ENCODE data around the gene EFCAB5.
"Not testable (repeated sequence)": the region's sequence is repeated elsewhere in the genome, so short reads cannot be mapped to it uniquely, and the experiment has no call there.

The EFCAB5 gene

GRCh38 chr17:30062372-30062771 lies 120.9 kb downstream of the EFCAB5 start:
- H3K4me3 ChIP-seq (ENCODE audit: insufficient read depth, low read depth, low read length): no peak overlapping the region
- no peak overlapping the region for H3K27ac ChIP-seq (ENCODE audit: insufficient read depth, low read depth, low read length, poor library complexity, severe bottlenecking)

GRCh38 chr17:30064738-30065137 lies 123.3 kb downstream of the EFCAB5 start:
- Histone ChIP-seq H3K27me3 (ENCODE audit: control insufficient read depth, insufficient read depth, low read length, poor library complexity, severe bottlenecking) (no peaks in the 10 kb centered on the region), H3K27ac (ENCODE audit: insufficient read depth, low read depth, low read length, poor library complexity, severe bottlenecking) (no peak overlapping the region)
- WGBS, 2 experiments: 67% methylated on average over 1 of the region's 1 CpG; no CpG with 5 or more reads in 1 of the 2 experiments

More at GRCh38 chr17:30062372-30062771, 120.9 kb downstream of the EFCAB5 start:
- no peaks in the 10 kb centered on the region for H3K36me3 ChIP-seq (ENCODE audit: control insufficient read depth, insufficient read depth, low read length)
- H3K4me1 ChIP-seq (ENCODE audit: control insufficient read depth, insufficient read depth, low read length): no peaks in the 10 kb centered on the region
- H3K27me3 ChIP-seq (ENCODE audit: control insufficient read depth, insufficient read depth, low read length, poor library complexity, severe bottlenecking): no peaks in the 10 kb centered on the region
- no peaks in the 10 kb centered on the region for H3K9me3 ChIP-seq (ENCODE audit: control insufficient read depth, low read length)
- WGBS, 2 experiments: 67 to 69% methylated on average over 4 of the region's 4 CpGs

GRCh38 chr17:30068465-30068864 lies 127.0 kb downstream of the EFCAB5 start:
- WGBS, 2 experiments: 95 to 98% methylated on average over 16 of the region's 16 CpGs
- Histone ChIP-seq H3K9me3 (ENCODE audit: control insufficient read depth, low read length) (no peaks in the 10 kb centered on the region), H3K4me1 (ENCODE audit: control insufficient read depth, insufficient read depth, low read length) (no peaks in the 10 kb centered on the region), H3K27ac (ENCODE audit: insufficient read depth, low read depth, low read length, poor library complexity, severe bottlenecking) (no peak overlapping the region), H3K4me3 (ENCODE audit: insufficient read depth, low read depth, low read length) (no peak overlapping the region), H3K36me3 (ENCODE audit: control insufficient read depth, insufficient read depth, low read length) (no peaks in the 10 kb centered on the region), H3K27me3 (ENCODE audit: control insufficient read depth, insufficient read depth, low read length, poor library complexity, severe bottlenecking) (no peaks in the 10 kb centered on the region)

More at GRCh38 chr17:30064738-30065137, 123.3 kb downstream of the EFCAB5 start:
- no peaks in the 10 kb centered on the region for H3K36me3 ChIP-seq (ENCODE audit: control insufficient read depth, insufficient read depth, low read length)
- H3K4me3 ChIP-seq (ENCODE audit: insufficient read depth, low read depth, low read length): no peak overlapping the region
- H3K4me1 ChIP-seq (ENCODE audit: control insufficient read depth, insufficient read depth, low read length): no peaks in the 10 kb centered on the region
- no peaks in the 10 kb centered on the region for H3K9me3 ChIP-seq (ENCODE audit: control insufficient read depth, low read length)

GRCh38 chr17:30074254-30074653 lies 132.8 kb downstream of the EFCAB5 start:
- Histone ChIP-seq H3K27me3 (ENCODE audit: control insufficient read depth, insufficient read depth, low read length, poor library complexity, severe bottlenecking) (no peaks in the 10 kb centered on the region), H3K4me1 (ENCODE audit: control insufficient read depth, insufficient read depth, low read length) (no peaks in the 10 kb centered on the region), H3K27ac (ENCODE audit: insufficient read depth, low read depth, low read length, poor library complexity, severe bottlenecking) (no peak overlapping the region), H3K36me3 (ENCODE audit: control insufficient read depth, insufficient read depth, low read length) (no peaks in the 10 kb centered on the region), H3K4me3 (ENCODE audit: insufficient read depth, low read depth, low read length) (no peak overlapping the region), H3K9me3 (ENCODE audit: control insufficient read depth, low read length) (no peaks in the 10 kb centered on the region)
- 78 to 84% methylated on average over 2 of the region's 2 CpGs for WGBS, 2 experiments

GRCh38 chr17:30074730-30075129 lies 133.3 kb downstream of the EFCAB5 start:
- Histone ChIP-seq H3K4me1 (ENCODE audit: control insufficient read depth, insufficient read depth, low read length) (no peaks in the 10 kb centered on the region), H3K27me3 (ENCODE audit: control insufficient read depth, insufficient read depth, low read length, poor library complexity, severe bottlenecking) (no peaks in the 10 kb centered on the region), H3K4me3 (ENCODE audit: insufficient read depth, low read depth, low read length) (no peak overlapping the region), H3K36me3 (ENCODE audit: control insufficient read depth, insufficient read depth, low read length) (no peaks in the 10 kb centered on the region), H3K27ac (ENCODE audit: insufficient read depth, low read depth, low read length, poor library complexity, severe bottlenecking) (no peak overlapping the region), H3K9me3 (ENCODE audit: control insufficient read depth, low read length) (no peaks in the 10 kb centered on the region)
- WGBS, 2 experiments: 79 to 91% methylated on average over 1 of the region's 2 CpGs

GRCh38 chr17:30082773-30083172 lies 141.3 kb downstream of the EFCAB5 start:
- 94 to 95% methylated on average over 5 of the region's 5 CpGs for WGBS, 2 experiments

GRCh38 chr17:30084788-30085187 lies 143.4 kb downstream of the EFCAB5 start:
- no peaks in the 10 kb centered on the region for H3K27me3 ChIP-seq (ENCODE audit: control insufficient read depth, insufficient read depth, low read length, poor library complexity, severe bottlenecking)
- WGBS, 2 experiments: 68 to 76% methylated on average over 6 of the region's 6 CpGs
- H3K27ac ChIP-seq (ENCODE audit: insufficient read depth, low read depth, low read length, poor library complexity, severe bottlenecking): no peak overlapping the region
- no peaks in the 10 kb centered on the region for H3K9me3 ChIP-seq (ENCODE audit: control insufficient read depth, low read length)
- no peaks in the 10 kb centered on the region for H3K36me3 ChIP-seq (ENCODE audit: control insufficient read depth, insufficient read depth, low read length)
- no peak overlapping the region for H3K4me3 ChIP-seq (ENCODE audit: insufficient read depth, low read depth, low read length)
- no peaks in the 10 kb centered on the region for H3K4me1 ChIP-seq (ENCODE audit: control insufficient read depth, insufficient read depth, low read length)

More at GRCh38 chr17:30082773-30083172, 141.3 kb downstream of the EFCAB5 start:
- Histone ChIP-seq H3K36me3 (ENCODE audit: control insufficient read depth, insufficient read depth, low read length) (no peaks in the 10 kb centered on the region), H3K27me3 (ENCODE audit: control insufficient read depth, insufficient read depth, low read length, poor library complexity, severe bottlenecking) (no peaks in the 10 kb centered on the region), H3K9me3 (ENCODE audit: control insufficient read depth, low read length) (no peaks in the 10 kb centered on the region), H3K4me1 (ENCODE audit: control insufficient read depth, insufficient read depth, low read length) (no peaks in the 10 kb centered on the region), H3K4me3 (ENCODE audit: insufficient read depth, low read depth, low read length) (no peak overlapping the region), H3K27ac (ENCODE audit: insufficient read depth, low read depth, low read length, poor library complexity, severe bottlenecking) (no peak overlapping the region)

GRCh38 chr17:30086896-30087295 lies 145.5 kb downstream of the EFCAB5 start:
- WGBS, 2 experiments: 100% methylated on average over 1 of the region's 2 CpGs

GRCh38 chr17:30087431-30087830 lies 146.0 kb downstream of the EFCAB5 start:
- H3K36me3 ChIP-seq (ENCODE audit: control insufficient read depth, insufficient read depth, low read length); H3K27me3 ChIP-seq (ENCODE audit: control insufficient read depth, insufficient read depth, low read length, poor library complexity, severe bottlenecking); H3K4me1 ChIP-seq (ENCODE audit: control insufficient read depth, insufficient read depth, low read length); H3K9me3 ChIP-seq (ENCODE audit: control insufficient read depth, low read length); H3K27ac ChIP-seq (ENCODE audit: insufficient read depth, low read depth, low read length, poor library complexity, severe bottlenecking); H3K4me3 ChIP-seq (ENCODE audit: insufficient read depth, low read depth, low read length): not testable (repeated sequence)
- 93 to 96% methylated on average over 3 of the region's 3 CpGs for WGBS, 2 experiments

More at GRCh38 chr17:30086896-30087295, 145.5 kb downstream of the EFCAB5 start:
- no peak overlapping the region for H3K4me3 ChIP-seq (ENCODE audit: insufficient read depth, low read depth, low read length)
- no peaks in the 10 kb centered on the region for H3K27me3 ChIP-seq (ENCODE audit: control insufficient read depth, insufficient read depth, low read length, poor library complexity, severe bottlenecking)
- H3K9me3 ChIP-seq (ENCODE audit: control insufficient read depth, low read length): no peaks in the 10 kb centered on the region
- no peaks in the 10 kb centered on the region for H3K36me3 ChIP-seq (ENCODE audit: control insufficient read depth, insufficient read depth, low read length)
- H3K27ac ChIP-seq (ENCODE audit: insufficient read depth, low read depth, low read length, poor library complexity, severe bottlenecking): no peak overlapping the region
- no peaks in the 10 kb centered on the region for H3K4me1 ChIP-seq (ENCODE audit: control insufficient read depth, insufficient read depth, low read length)

- no peaks in the 10 kb centered on the region for H3K9me3 ChIP-seq (ENCODE audit: control insufficient read depth, low read length)
- no peak overlapping the region for H3K27ac ChIP-seq (ENCODE audit: insufficient read depth, low read depth, low read length, poor library complexity, severe bottlenecking)
- no peaks in the 10 kb centered on the region for H3K4me1 ChIP-seq (ENCODE audit: control insufficient read depth, insufficient read depth, low read length)
- no peak overlapping the region for H3K4me3 ChIP-seq (ENCODE audit: insufficient read depth, low read depth, low read length)
- no peaks in the 10 kb centered on the region for H3K36me3 ChIP-seq (ENCODE audit: control insufficient read depth, insufficient read depth, low read length)
- WGBS, 2 experiments: 87 to 91% methylated on average over 3 of the region's 4 CpGs
- no peaks in the 10 kb centered on the region for H3K27me3 ChIP-seq (ENCODE audit: control insufficient read depth, insufficient read depth, low read length, poor library complexity, severe bottlenecking)
These were observed 149.8 kb downstream of the EFCAB5 start for GRCh38 chr17:30091121-30091670.

- H3K4me3 ChIP-seq (ENCODE audit: insufficient read depth, low read depth, low read length): no peak overlapping the region
- H3K27ac ChIP-seq (ENCODE audit: insufficient read depth, low read depth, low read length, poor library complexity, severe bottlenecking): no peak overlapping the region
- H3K4me1 ChIP-seq (ENCODE audit: control insufficient read depth, insufficient read depth, low read length): no peaks in the 10 kb centered on the region
- H3K9me3 ChIP-seq (ENCODE audit: control insufficient read depth, low read length): no peaks in the 10 kb centered on the region
- 89 to 93% methylated on average over 6 of the region's 6 CpGs for WGBS, 2 experiments
- H3K36me3 ChIP-seq (ENCODE audit: control insufficient read depth, insufficient read depth, low read length): no peaks in the 10 kb centered on the region
- no peaks in the 10 kb centered on the region for H3K27me3 ChIP-seq (ENCODE audit: control insufficient read depth, insufficient read depth, low read length, poor library complexity, severe bottlenecking)
These were observed 150.3 kb downstream of the EFCAB5 start for GRCh38 chr17:30091771-30092170.
